NCI-H748 (cell line): ENCODE data around the gene ACTN4.

ENCODE experiments used
- DNase-seq: peaks from one replicate; lab custom pipeline; 2025; ENCODE audit not compliant: unreplicated experiment; lab: John Stamatoyannopoulos, UW

The ACTN4 gene

GRCh38 chr19:38693380-38694223 lies 46.2 kb downstream of the ACTN4 start:
- no peak for DNase-seq

GRCh38 chr19:38695317-38695683 lies 47.9 kb downstream of the ACTN4 start:
- no peak for DNase-seq

- DNase-seq, result no peak
Observed at GRCh38 chr19:38695832-38696728, 48.6 kb downstream of the ACTN4 start.

GRCh38 chr19:38696729-38697055 lies 49.2 kb downstream of the ACTN4 start:
- DNase-seq, result no peak

GRCh38 chr19:38697197-38697596 lies 49.7 kb downstream of the ACTN4 start:
- DNase-seq, result no peak

- no peak for DNase-seq
Observed at GRCh38 chr19:38697641-38698071, 50.2 kb downstream of the ACTN4 start.

GRCh38 chr19:38698225-38699026 lies 51.0 kb downstream of the ACTN4 start:
- no peak for DNase-seq

GRCh38 chr19:38699027-38699346 lies 51.5 kb downstream of the ACTN4 start:
- DNase-seq, result no peak

- DNase-seq, result no peak
Observed at GRCh38 chr19:38699647-38700349, 52.3 kb downstream of the ACTN4 start.

- DNase-seq, result no peak
Observed at GRCh38 chr19:38700350-38700901, 53.0 kb downstream of the ACTN4 start.

GRCh38 chr19:38700902-38701454 lies 53.5 kb downstream of the ACTN4 start:
- DNase-seq, result no peak

- DNase-seq, result no peak
Observed at GRCh38 chr19:38701455-38702063, 54.1 kb downstream of the ACTN4 start.

GRCh38 chr19:38702278-38702677 lies 54.8 kb downstream of the ACTN4 start:
- no peak for DNase-seq

- DNase-seq, result no peak
Observed at GRCh38 chr19:38703509-38703908, 56.1 kb downstream of the ACTN4 start.

GRCh38 chr19:38704488-38705026 lies 57.1 kb downstream of the ACTN4 start:
- no peak for DNase-seq

GRCh38 chr19:38705197-38706019 lies 58.0 kb downstream of the ACTN4 start:
- DNase-seq, result no peak

- DNase-seq, result no peak
Observed at GRCh38 chr19:38706792-38707511, 59.5 kb downstream of the ACTN4 start.

GRCh38 chr19:38707512-38708114 lies 60.2 kb downstream of the ACTN4 start:
- no peak for DNase-seq
